GM23338 (cell line): ENCODE measurements around the gene GCHFR. TPM values are rescaled to one million over a fixed set of nuclear protein-coding genes. Genes with fewer than 3 reads are reported as not detected.

Experiments used
- ATAC-seq: fragments of 200-7000 bp; cut with Tn5 transposase; 3 replicates; pipeline ENCODE4 v1.9.1; 2020
- DNase-seq: peaks from one replicate; pipeline ENCODE4 v3.0.0-alpha.2; 2015; ENCODE audit warnings: low spot score
- H2AFZ ChIP-seq: fragments of 200-600 bp; sonication (generic); 2 replicates; pipeline ENCODE4 v1.8.0; 2016; ENCODE audit warnings: antibody characterized with exemption, mild to moderate bottlenecking, moderate library complexity
- H3F3A ChIP-seq: fragments of 200-600 bp; sonication (generic); replicated peaks from 2 replicates; pipeline ENCODE4 v1.8.0; 2017; ENCODE audit warnings: antibody characterized with exemption, mixed run types, low read depth
- H3K27ac ChIP-seq: fragments of 200-600 bp; sonication (generic); 2 replicates; pipeline ENCODE4 v1.6.1; 2016; ENCODE audit warnings: low read depth
- H3K27me3 ChIP-seq: fragments of 200-600 bp; sonication (generic); 2 replicates; pipeline ENCODE4 v1.8.0; 2016; ENCODE audit warnings: mild to moderate bottlenecking, mixed run types, moderate library complexity; ENCODE audit not compliant: insufficient read depth
- H3K36me3 ChIP-seq: fragments of 200-600 bp; sonication (generic); 2 replicates; pipeline ENCODE4 v1.8.0; 2016; ENCODE audit warnings: mild to moderate bottlenecking; ENCODE audit not compliant: insufficient read depth
- H3K4me1 ChIP-seq: fragments of 200-600 bp; sonication (generic); 2 replicates; pipeline ENCODE4 v1.8.0; 2016; ENCODE audit warnings: mild to moderate bottlenecking, moderate library complexity; ENCODE audit not compliant: insufficient read depth
- H3K4me2 ChIP-seq: fragments of 200-600 bp; sonication (generic); 2 replicates; pipeline ENCODE4 v1.7.1; 2017; ENCODE audit warnings: mixed run types
- H3K4me3 ChIP-seq: fragments of 200-600 bp; sonication (generic); 2 replicates; pipeline ENCODE4 v1.6.1; 2016; ENCODE audit warnings: mixed run types
- H3K79me2 ChIP-seq: fragments of 200-600 bp; sonication (generic); replicated peaks from 2 replicates; pipeline ENCODE4 v1.8.0; 2017; ENCODE audit warnings: mild to moderate bottlenecking; ENCODE audit not compliant: insufficient read depth
- H3K9me2 ChIP-seq: fragments of 200-600 bp; sonication (generic); 2 replicates; pipeline ENCODE4 v1.8.0; 2017; ENCODE audit not compliant: insufficient read depth
- H4K20me1 ChIP-seq: fragments of 200-600 bp; sonication (generic); replicated peaks from 2 replicates; pipeline ENCODE4 v1.8.0; 2017; ENCODE audit warnings: mild to moderate bottlenecking; ENCODE audit not compliant: insufficient read depth
- H3K27ac Mint-ChIP-seq: 2 replicates; pipeline ENCODE4 v1.8.0; 2020; ENCODE audit warnings: inconsistent platforms, mild to moderate bottlenecking, moderate library complexity, mixed read lengths
- H3K27me3 Mint-ChIP-seq: 3 replicates; pipeline ENCODE4 v1.8.0; 2022; ENCODE audit warnings: low read depth, mild to moderate bottlenecking, moderate library complexity, mixed read lengths, inconsistent platforms; ENCODE audit not compliant: insufficient read depth, poor library complexity
- H3K36me3 Mint-ChIP-seq: 3 replicates; pipeline ENCODE4 v1.8.0; 2021; ENCODE audit warnings: low read depth, mild to moderate bottlenecking, inconsistent platforms, moderate library complexity, mixed read lengths
- H3K4me1 Mint-ChIP-seq: 3 replicates; pipeline ENCODE4 v1.8.0; 2020; ENCODE audit warnings: mild to moderate bottlenecking, inconsistent platforms, mixed read lengths
- H3K4me3 Mint-ChIP-seq: 3 replicates; pipeline ENCODE4 v1.8.0; 2021; ENCODE audit warnings: moderate library complexity, mild to moderate bottlenecking, inconsistent platforms, mixed read lengths
- H3K9me3 Mint-ChIP-seq: 3 replicates; pipeline ENCODE4 v1.8.0; 2020; ENCODE audit warnings: moderate library complexity, mild to moderate bottlenecking, inconsistent platforms, mixed read lengths
- CTCF ChIP-seq, 2 experiments: fragments of 200-600 bp in 1 of 2; sonication (generic) in 1 of 2; conservative IDR thresholded peaks; 2 replicates each; pipeline versions ENCODE4 v1.5.1 to v1.6.1; 2016 to 2017; ENCODE audit warnings: antibody characterized with exemption in 2 of 2, low read depth in 2 of 2, mild to moderate bottlenecking in 2 of 2, moderate library complexity in 1 of 2
- ETS1 ChIP-seq: IDR thresholded peaks from 2 replicates; pipeline ENCODE4 v1.6.1; 2016; ENCODE audit warnings: antibody characterized with exemption
- EZH2 ChIP-seq: fragments of 200-600 bp; sonication (generic); IDR thresholded peaks from one replicate; pipeline ENCODE4 v1.8.0; 2017; ENCODE audit warnings: antibody characterized with exemption, mild to moderate bottlenecking, low read depth; ENCODE audit not compliant: unreplicated experiment
- JUNB ChIP-seq: IDR thresholded peaks from one replicate; pipeline ENCODE4 v1.6.1; 2016; ENCODE audit warnings: antibody characterized with exemption; ENCODE audit not compliant: unreplicated experiment
- NANOG ChIP-seq: IDR thresholded peaks from 2 replicates; pipeline ENCODE4 v1.6.1; 2016; ENCODE audit warnings: antibody characterized with exemption, borderline replicate concordance
- STAT1 ChIP-seq: IDR thresholded peaks from one replicate; pipeline ENCODE4 v1.6.1; 2016; ENCODE audit warnings: antibody characterized with exemption; ENCODE audit not compliant: unreplicated experiment
- ZNF114 ChIP-seq: fragments of 250-450 bp; sonication (Bioruptor Pico); IDR thresholded peaks from 2 replicates; pipeline ENCODE4 v1.5.0; 2020; ENCODE audit warnings: mild to moderate bottlenecking, moderate library complexity
- polyA plus RNA-seq: library from polyadenylated mRNA; unstranded; fragments of >200 nt; fragmentation: Nextera tagmentation; extraction: Ambion mirVana; gene quantifications from 2 replicates; pipeline ENCODE4 v1.2.1, GENCODE V29; 2016
- total RNA-seq: library from RNA; depleted of rRNA; stranded (reverse); fragments of >200 nt; shearing (Covaris generic); gene quantifications from 2 replicates; pipeline ENCODE4 v1.2.3, GENCODE V29; 2014
- TF ChIP-seq, protein P1 (sequence below): fragments of 250-450 bp; sonication (Bioruptor Pico); IDR thresholded peaks from 2 replicates; pipeline ENCODE4 v1.5.0; 2020; ENCODE audit warnings: mild to moderate bottlenecking, moderate library complexity
- TF ChIP-seq, protein P2 (sequence below): IDR thresholded peaks from one replicate; pipeline ENCODE4 v1.6.1; 2018; ENCODE audit warnings: antibody characterized with exemption; ENCODE audit not compliant: unreplicated experiment

Gene GCHFR
- total and polyA plus RNA-seq, 2 experiments from 2014 or later = 38.9 to 44.2 TPM

- TF ChIP-seq, protein P1, sequence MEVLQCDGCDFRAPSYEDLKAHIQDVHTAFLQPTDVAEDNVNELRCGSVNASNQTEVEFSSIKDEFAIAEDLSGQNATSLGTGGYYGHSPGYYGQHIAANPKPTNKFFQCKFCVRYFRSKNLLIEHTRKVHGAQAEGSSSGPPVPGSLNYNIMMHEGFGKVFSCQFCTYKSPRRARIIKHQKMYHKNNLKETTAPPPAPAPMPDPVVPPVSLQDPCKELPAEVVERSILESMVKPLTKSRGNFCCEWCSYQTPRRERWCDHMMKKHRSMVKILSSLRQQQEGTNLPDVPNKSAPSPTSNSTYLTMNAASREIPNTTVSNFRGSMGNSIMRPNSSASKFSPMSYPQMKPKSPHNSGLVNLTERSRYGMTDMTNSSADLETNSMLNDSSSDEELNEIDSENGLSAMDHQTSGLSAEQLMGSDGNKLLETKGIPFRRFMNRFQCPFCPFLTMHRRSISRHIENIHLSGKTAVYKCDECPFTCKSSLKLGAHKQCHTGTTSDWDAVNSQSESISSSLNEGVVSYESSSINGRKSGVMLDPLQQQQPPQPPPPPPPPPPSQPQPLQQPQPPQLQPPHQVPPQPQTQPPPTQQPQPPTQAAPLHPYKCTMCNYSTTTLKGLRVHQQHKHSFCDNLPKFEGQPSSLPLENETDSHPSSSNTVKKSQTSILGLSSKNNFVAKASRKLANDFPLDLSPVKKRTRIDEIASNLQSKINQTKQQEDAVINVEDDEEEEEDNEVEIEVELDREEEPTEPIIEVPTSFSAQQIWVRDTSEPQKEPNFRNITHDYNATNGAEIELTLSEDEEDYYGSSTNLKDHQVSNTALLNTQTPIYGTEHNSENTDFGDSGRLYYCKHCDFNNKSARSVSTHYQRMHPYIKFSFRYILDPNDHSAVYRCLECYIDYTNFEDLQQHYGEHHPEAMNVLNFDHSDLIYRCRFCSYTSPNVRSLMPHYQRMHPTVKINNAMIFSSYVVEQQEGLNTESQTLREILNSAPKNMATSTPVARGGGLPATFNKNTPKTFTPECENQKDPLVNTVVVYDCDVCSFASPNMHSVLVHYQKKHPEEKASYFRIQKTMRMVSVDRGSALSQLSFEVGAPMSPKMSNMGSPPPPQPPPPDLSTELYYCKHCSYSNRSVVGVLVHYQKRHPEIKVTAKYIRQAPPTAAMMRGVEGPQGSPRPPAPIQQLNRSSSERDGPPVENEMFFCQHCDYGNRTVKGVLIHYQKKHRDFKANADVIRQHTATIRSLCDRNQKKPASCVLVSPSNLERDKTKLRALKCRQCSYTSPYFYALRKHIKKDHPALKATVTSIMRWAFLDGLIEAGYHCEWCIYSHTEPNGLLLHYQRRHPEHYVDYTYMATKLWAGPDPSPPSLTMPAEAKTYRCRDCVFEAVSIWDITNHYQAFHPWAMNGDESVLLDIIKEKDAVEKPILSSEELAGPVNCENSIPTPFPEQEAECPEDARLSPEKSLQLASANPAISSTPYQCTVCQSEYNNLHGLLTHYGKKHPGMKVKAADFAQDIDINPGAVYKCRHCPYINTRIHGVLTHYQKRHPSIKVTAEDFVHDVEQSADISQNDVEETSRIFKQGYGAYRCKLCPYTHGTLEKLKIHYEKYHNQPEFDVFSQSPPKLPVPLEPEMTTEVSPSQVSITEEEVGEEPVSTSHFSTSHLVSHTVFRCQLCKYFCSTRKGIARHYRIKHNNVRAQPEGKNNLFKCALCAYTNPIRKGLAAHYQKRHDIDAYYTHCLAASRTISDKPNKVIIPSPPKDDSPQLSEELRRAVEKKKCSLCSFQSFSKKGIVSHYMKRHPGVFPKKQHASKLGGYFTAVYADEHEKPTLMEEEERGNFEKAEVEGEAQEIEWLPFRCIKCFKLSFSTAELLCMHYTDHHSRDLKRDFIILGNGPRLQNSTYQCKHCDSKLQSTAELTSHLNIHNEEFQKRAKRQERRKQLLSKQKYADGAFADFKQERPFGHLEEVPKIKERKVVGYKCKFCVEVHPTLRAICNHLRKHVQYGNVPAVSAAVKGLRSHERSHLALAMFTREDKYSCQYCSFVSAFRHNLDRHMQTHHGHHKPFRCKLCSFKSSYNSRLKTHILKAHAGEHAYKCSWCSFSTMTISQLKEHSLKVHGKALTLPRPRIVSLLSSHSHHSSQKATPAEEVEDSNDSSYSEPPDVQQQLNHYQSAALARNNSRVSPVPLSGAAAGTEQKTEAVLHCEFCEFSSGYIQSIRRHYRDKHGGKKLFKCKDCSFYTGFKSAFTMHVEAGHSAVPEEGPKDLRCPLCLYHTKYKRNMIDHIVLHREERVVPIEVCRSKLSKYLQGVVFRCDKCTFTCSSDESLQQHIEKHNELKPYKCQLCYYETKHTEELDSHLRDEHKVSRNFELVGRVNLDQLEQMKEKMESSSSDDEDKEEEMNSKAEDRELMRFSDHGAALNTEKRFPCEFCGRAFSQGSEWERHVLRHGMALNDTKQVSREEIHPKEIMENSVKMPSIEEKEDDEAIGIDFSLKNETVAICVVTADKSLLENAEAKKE (CRISPR knock-in tag) = no peak
- TF ChIP-seq CTCF (conservative IDR thresholded peaks at IDR 0.05; ENCODE audit: low read depth in 2 of 2) (no peak), STAT1 (no peak), NANOG (no peak), JUNB (no peak)
These were observed 42.2 kb upstream of the GCHFR start (continued) for GRCh38 chr15:40721701-40722100.

- no peaks in the 10 kb centered on the region for H3K4me1 Mint-ChIP-seq
- 0 out of 2 replicates have a peak overlapping the region, but pooled peaks have one; percentile 7 for H3K27ac ChIP-seq
- TF ChIP-seq NANOG = no peak
- TF ChIP-seq, protein P2, sequence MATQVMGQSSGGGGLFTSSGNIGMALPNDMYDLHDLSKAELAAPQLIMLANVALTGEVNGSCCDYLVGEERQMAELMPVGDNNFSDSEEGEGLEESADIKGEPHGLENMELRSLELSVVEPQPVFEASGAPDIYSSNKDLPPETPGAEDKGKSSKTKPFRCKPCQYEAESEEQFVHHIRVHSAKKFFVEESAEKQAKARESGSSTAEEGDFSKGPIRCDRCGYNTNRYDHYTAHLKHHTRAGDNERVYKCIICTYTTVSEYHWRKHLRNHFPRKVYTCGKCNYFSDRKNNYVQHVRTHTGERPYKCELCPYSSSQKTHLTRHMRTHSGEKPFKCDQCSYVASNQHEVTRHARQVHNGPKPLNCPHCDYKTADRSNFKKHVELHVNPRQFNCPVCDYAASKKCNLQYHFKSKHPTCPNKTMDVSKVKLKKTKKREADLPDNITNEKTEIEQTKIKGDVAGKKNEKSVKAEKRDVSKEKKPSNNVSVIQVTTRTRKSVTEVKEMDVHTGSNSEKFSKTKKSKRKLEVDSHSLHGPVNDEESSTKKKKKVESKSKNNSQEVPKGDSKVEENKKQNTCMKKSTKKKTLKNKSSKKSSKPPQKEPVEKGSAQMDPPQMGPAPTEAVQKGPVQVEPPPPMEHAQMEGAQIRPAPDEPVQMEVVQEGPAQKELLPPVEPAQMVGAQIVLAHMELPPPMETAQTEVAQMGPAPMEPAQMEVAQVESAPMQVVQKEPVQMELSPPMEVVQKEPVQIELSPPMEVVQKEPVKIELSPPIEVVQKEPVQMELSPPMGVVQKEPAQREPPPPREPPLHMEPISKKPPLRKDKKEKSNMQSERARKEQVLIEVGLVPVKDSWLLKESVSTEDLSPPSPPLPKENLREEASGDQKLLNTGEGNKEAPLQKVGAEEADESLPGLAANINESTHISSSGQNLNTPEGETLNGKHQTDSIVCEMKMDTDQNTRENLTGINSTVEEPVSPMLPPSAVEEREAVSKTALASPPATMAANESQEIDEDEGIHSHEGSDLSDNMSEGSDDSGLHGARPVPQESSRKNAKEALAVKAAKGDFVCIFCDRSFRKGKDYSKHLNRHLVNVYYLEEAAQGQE = no peak
- no peak for TF ChIP-seq JUNB
- TF ChIP-seq STAT1 = no peak
- no peak for TF ChIP-seq EZH2
- TF ChIP-seq ZNF114 (CRISPR knock-in tag) = no peak
- TF ChIP-seq CTCF (conservative IDR thresholded peaks at IDR 0.05; ENCODE audit: low read depth in 2 of 2) = no peak
- TF ChIP-seq ETS1 = no peak
These were observed 41.5 kb upstream of the GCHFR start for GRCh38 chr15:40722354-40722753.

More at GRCh38 chr15:40722354-40722753, 41.5 kb upstream of the GCHFR start:
- no peaks in the 10 kb centered on the region for H3K79me2 ChIP-seq
- H3K27me3 Mint-ChIP-seq = no peaks in the 10 kb centered on the region
- DNase-seq = no peak
- peaks cover 37% of the 10 kb centered on the region; the same call in 2 of the 3 replicates for H3K36me3 Mint-ChIP-seq
- no peaks in the 10 kb centered on the region for H3K27me3 ChIP-seq
- no peak overlapping the region for H3K27ac Mint-ChIP-seq
- H3F3A ChIP-seq = no peaks in the 10 kb centered on the region
- H3K36me3 ChIP-seq = peaks cover 33% of the 10 kb centered on the region; the same call in 1 of the 2 replicates
- no peak for ATAC-seq
- no peaks in the 10 kb centered on the region for H3K9me3 Mint-ChIP-seq
- H4K20me1 ChIP-seq = no peaks in the 10 kb centered on the region; the same call in 1 of the 2 replicates
- no peak overlapping the region for H3K4me3 ChIP-seq
- no peaks in the 10 kb centered on the region for H3K9me2 ChIP-seq
- no peak overlapping the region for H3K4me3 Mint-ChIP-seq
- H3K4me1 ChIP-seq = no peaks in the 10 kb centered on the region
- no peak overlapping the region for H3K4me2 ChIP-seq
- no peak overlapping the region for H2AFZ ChIP-seq
